Measurements from ENCODE around the gene COX11. TPM values are rescaled to one million over a fixed set of nuclear protein-coding genes. Genes with fewer than 3 reads are reported as not detected.

Gene COX11
- total RNA-seq, 1 donor from 2014 or later: 67.6 TPM

DNA sequence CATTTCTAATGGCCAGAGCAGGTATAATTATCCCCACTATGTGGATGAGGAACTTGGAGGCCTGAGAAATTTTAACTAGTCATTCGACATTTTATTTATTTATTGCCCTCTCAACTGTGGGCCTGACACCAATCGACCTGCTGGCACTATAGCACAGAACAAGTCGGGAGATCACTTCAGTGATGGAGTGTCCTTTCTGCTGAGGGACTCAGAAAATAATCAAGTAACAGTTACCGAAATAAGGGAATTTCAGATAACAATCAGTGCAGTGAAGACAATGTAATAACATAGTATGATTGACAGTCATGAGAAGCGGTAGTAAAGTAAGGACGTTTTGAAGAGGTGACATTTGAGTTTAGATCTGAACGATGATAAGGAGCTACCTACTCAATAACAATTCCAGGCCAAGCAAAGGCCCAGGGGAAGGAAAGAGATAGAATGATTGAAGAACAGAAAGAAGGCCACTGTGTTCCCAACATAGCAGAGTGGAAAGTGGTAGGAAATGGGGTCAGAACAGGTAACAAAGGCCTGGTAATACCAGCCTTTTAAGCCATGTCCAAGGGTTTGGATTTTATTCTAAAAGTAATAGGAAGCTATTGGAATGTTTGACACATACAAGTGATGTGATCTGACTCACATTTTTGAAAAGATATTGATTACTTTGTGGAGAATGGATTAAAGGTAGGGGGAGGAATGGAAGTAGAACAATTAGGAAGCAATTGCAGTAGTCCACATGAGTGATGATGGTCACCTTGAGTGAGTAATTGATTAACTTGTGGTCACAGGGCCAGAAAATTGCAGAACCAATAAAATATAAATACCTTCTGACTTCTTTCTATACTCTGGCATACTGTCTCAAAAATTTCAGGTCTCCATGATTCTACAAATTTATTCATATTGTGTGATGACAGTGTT is 1.5 kb upstream of the COX11 start:
- no peak for DNase-seq
- no peak for ATAC-seq
- intact Hi-C loops (cut with micrococcal nuclease): no loop called here

DNA sequence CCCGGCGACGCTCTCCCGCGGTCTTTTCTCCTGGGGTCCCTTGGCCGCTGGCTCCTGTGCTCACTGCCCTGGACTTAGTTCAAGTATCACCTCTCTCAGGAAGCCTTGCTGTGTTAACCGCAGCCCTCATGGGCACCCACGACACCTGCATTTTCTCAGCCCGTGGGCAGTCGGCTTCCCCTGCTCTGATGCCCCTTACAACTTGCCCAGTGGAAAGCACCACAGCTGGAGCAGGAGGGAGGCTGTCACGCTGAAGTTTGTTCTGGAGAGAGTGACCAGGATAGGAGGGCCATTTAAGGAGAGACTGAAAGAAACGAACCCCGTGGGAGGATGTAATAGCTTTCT is 506 bp upstream of the COX11 start:
- peak; percentile 66 for ATAC-seq
- no peak for DNase-seq
- intact Hi-C loops (cut with micrococcal nuclease): no loop called here

DNA sequence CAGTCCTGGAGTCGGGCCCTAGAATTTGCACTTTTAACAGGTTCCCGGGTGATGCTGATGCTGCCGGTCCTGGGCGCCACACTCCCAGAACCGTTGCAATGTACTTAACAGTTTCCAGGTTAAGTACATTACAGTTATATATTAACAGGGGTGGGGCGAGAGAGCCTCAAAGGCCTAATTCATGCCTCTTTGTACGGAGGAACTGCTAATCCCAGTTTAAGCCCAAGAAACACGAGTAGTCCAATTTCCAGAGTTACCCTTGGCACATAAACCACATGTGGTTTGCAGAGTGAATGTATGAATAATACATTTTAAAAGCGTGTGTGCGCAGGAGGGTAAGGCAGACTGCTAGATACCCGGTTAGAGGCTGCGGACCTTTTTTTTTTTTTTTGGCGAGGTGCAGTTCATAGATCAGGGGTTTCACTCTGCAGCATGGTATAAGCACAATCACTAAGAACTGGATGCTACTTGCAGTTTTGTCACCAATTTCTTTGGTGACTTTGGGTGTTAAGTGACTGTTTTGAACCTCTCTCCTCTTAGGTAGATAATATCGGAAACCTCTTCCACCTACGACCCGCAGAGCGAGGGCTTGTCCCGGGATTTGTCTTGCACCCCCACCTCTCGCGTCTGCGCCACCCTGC is 713 bp downstream of the COX11 start:
- DNase-seq: no peak
- ATAC-seq: peak; percentile 8
- intact Hi-C loops (cut with micrococcal nuclease): no loop called here

DNA sequence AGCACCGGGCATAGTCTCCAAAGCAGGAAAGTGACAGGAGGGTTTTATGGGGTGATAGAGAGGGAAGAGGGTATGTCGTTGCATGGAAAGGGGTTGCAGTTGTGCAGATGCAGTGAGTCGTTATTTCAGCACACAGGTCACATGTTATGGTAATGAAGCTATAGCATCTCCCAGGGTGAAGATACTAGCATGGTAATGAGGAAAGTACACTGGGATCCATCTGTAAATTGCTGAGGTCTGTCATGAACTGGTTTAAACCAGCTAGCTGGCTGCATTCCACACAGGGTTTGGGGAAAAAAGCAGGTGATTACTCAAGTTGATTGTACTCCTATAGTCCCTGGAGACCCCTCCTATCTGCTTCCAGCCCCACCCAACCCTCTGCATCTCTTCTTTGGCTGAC is 11.7 kb downstream of the COX11 start:
- DNase-seq (no peak), ATAC-seq (no peak)

DNA sequence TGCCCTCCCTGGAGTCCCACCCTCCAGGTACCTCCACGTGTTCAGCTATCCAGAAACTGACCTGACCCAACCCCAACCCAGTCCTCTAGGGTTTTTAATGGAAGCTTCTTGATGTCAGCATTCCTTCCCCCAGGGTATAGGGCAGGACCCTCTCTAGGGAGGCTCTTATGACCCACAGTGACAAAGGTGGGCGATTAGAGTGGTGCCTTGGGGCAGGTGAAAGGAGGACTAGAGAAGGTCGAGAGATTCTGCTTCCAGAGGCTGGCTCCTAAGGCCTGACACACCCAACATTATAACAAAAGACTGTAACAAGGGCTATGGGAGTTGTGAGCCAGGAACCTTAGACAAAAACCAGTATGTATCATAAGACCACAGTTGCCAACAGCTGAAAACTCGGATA is 17.2 kb downstream of the COX11 start:
- intact Hi-C loops (cut with micrococcal nuclease): no loop called here
- ATAC-seq: no peak
- no peak for DNase-seq

More for the DNA sequence above, 11.7 kb downstream of the COX11 start:
- intact Hi-C loops (cut with micrococcal nuclease): no loop called here

DNA sequence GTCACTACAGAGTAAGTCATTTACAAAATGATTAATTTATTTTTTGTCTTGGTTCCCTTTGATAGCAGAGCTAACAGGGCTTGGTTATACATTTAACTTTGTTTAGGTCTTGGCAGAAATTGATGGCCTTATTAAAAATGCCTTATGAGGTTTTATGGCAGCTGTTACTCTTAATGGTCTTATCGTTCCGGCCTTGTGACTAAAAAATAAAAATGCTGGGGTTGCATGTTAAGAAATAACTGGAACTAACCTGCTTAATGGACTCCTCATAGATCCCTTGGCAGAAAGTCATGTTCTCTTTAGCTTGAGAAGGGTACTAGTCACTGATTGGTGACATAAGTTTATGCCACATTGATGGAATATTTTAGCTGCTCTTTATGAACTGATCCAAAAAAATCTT is 18.3 kb downstream of the COX11 start:
- intact Hi-C loops (cut with micrococcal nuclease): no loop called here
- DNase-seq: no peak
- no peak for ATAC-seq

DNA sequence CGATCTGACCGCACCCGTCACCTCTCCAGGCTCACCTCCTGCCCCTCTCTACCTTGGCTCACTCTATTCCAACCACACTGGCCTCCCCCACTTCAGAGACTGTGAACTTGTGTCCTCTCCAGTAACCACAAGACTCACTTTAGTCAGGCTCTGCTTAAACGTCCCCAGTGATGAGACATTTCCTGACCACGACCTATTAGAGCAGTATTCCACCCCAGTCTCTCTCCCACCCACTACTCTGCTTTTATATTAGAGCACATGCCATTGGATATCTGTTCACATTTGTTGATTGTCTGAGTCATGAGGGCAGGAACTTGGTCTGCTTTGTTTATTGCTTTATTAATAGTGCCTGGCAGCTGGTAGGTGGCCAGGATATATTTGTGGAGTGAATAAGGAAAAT is 20.1 kb downstream of the COX11 start:
- DNase-seq: no peak
- no peak for ATAC-seq
- intact Hi-C loops (cut with micrococcal nuclease): no loop called here

DNA sequence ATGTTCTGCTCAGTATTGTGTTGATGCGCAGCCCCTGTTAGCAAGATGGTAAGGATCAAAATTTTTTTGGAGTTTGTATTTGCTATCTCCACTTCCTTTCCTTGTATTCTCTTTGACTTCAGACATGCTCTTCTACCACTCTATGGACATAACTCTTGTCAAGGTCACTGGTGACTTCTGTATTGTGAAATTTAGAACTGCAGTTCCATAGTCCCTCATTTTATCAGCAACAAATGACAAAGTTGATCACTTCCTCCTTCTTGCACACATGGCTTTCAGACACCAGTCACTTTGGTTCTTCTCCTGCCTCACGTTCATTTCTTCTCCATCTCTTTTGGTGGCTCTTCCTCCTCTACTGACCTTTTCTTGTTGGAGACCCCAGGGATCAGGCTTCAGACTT is 21.1 kb downstream of the COX11 start:
- ATAC-seq (no peak), DNase-seq (no peak)
- intact Hi-C loops (cut with micrococcal nuclease): no loop called here

DNA sequence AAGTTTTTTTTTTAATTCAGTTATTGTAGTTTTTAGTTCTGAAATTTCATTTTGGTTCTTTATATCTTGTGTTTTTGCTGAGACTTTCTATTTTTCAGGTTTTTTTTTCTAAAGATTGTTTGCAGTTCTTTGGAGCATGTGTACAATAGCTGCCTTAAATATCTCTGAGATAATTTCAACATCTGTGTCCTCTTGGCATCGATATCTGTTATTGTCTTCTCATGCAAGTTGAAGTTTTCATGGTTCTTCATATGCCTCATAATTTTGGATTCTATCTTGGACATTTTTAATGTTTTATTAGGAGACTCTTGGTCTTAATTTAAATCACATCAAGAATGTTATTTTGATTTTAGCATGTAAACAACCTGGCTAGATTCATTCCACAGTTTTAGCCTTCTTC is 22.8 kb downstream of the COX11 start:
- intact Hi-C loops (cut with micrococcal nuclease): no loop called here
- ATAC-seq (no peak), DNase-seq (no peak)

DNA sequence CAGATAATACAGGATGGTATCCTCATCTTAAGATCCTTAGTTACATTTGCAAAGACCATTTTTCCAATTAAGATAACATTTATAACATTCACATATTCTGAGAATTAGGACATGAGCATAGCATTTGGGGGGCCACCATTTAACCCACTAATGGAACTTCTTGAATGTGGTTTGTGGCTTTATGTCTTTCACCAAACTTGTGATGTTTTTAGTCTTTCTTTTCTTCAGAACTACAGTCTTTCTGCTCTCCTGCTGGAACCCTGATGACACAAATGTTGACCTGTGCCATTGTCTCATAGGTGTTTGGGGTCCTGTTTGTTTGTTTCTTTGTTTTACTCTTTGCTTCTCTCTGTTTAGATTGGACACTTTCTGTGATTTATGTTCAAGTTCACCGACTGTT is 23.2 kb downstream of the COX11 start:
- ATAC-seq (no peak), DNase-seq (no peak)
- intact Hi-C loops (cut with micrococcal nuclease): no loop called here

DNA sequence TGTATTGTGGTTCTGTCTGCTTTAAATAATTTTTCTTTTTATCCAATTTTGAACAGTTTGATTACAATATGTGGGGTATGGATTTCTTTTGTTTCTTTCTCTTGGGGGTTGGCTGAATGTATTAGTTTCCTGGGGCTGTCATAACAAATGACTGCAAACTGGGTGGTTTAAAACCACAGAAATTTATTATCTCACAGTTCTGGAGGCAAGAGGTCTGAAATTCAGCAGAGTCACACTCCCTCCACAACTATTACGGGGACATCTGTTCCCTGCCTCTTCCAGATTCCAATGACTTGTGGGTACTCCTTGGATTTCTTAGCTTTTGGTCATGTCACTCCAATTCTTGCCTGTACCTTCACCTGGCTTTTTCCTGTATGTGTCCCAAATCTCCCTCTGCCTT is 23.7 kb downstream of the COX11 start:
- no peak for ATAC-seq
- intact Hi-C loops (cut with micrococcal nuclease): no loop called here

DNA sequence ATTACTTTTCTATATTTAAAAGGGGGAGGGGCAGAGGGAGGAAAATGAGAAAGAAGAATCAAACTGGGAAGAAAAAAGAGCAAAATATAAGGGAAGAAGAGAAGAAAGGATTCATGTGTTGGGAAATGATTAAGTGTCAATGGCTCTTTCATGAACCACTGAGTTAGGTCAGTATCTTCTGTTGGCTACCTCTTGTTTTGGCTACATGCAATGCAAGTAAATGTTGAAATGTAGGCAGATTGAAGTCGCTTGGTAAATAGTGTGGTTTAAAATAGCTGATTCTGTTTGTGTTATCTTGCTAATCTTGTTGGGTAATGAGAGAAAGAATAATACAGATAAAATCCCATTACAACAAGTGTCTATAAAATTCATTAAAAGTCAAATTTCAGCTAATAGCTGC is 27.2 kb downstream of the COX11 start:
- ATAC-seq (no peak), DNase-seq (no peak)
- intact Hi-C loops (cut with micrococcal nuclease): no loop called here

More for the DNA sequence above, 23.7 kb downstream of the COX11 start:
- DNase-seq: no peak

DNA sequence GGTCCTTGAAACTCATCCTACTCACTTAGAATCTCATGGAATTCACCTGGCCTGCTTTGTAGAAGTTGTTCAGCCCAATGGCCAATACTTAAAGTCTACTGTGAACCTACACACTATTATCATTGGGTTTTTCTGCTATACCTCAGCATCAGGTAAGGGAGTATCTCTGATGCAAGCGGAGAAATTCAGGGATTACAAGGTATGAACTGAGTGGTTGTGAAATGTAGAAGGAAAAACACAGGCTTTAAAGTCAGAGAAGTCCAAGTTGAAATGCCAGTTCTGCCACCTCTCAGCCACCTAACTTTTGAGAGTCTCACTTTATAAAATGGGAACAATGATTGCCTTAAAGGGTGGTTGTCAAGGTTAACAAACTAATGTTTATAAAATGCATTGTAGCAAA is 31.0 kb downstream of the COX11 start:
- ATAC-seq: no peak
- intact Hi-C loops (cut with micrococcal nuclease): no loop called here
- DNase-seq: no peak

DNA sequence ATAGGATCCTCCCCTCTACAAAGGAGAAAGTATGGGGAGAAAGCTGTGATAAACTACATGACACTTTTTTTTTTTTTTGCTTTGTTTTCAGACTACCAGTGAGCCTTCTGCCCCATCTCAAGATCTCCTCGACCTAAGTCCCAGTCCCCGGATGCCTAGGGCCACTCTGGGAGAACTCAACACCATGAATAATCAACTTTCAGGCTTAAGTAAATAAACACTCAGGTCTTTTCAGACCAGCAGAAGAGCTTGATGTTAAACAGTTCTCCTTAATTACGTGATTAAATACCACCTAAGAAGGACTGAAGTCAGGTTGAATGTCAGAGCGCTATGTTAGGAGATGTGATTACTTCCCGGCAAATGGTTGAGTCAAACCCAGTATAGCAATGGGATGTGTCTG is 31.4 kb downstream of the COX11 start:
- DNase-seq: no peak
- ATAC-seq: no peak
- intact Hi-C loops (cut with micrococcal nuclease): no loop called here

DNA sequence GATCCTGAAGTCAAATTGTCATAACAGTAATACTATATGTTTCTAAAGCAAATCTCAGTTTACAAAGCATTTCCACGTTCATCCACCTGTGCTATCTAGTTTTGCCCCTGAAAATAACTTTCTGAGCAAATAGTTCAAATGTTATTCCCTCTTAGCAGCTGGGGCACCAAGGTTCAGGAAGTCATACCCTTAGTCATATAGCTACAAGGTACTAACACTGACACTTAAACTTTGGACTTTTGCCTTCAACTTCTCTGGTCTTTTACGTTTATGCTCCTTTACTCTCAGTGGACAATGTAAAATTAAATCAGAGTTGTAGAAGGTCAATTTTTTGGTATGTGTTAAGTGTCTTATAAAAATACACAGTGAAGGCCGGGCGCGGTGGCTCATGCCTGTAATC is 33.0 kb downstream of the COX11 start:
- no peak for ATAC-seq
- intact Hi-C loops (cut with micrococcal nuclease): no loop called here
- no peak for DNase-seq

DNA sequence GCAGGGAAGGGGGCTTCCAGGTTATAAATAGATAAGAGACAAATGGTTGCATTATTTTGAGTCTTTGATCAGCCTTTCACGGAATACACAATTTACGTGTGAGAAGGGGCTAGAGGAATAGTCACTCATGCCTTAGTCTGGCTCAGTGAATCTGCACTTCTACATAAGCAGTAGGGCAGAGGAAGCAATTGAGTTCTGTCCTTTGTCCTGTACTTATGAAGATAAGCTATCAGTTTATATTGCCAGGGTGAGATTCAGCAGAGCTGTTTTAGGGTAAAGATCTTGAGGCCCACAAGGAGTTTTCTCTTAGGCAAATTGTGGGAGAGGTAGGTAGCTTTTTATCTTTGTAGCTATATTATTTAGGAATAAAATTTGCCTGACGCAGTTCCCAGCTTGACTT is 34.5 kb downstream of the COX11 start:
- ATAC-seq (no peak), DNase-seq (no peak)
- intact Hi-C loops (cut with micrococcal nuclease): no loop called here

DNA sequence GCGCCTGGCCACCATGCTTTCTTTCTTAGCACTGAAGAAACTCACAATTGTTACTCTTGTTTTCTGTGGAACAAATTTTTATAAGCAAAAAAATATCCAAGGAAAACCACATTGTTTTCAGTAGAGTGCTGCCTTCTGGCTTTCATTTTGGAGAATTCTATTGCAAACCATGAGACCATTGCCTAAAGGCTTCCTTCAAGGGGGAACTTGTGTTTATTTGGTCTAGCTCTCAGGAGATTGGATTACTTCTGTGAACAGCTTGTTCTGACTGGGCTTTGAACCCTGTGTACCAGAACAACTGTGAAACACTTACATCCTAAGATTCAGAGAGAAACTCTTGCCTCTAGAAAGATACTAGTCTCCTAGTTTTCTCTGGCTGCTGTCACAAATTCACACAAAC is 35.7 kb downstream of the COX11 start:
- intact Hi-C loops (cut with micrococcal nuclease): no loop called here
- no peak for ATAC-seq
- no peak for DNase-seq

DNA sequence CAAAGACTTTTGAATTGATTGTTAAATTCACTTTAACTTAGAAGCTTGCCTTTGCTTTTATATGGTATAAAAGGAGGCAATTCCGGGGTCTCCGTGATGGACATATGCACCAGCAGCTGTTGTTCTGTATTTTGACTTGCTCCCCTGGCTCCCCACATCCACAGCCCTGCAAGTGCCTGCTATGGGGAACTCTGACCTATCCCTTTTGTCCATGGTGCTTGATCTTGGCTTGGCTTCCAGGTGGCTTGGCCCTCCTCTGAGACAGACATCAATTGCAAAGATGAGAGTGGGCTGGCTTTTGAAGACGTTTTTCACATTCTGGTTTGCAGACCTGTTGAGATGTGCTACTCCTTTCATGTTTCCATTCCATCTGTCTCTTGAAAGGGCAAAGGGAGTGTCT is 40.9 kb downstream of the COX11 start:
- intact Hi-C loops (cut with micrococcal nuclease): no loop called here
- no peak for ATAC-seq
- no peak for DNase-seq

DNA sequence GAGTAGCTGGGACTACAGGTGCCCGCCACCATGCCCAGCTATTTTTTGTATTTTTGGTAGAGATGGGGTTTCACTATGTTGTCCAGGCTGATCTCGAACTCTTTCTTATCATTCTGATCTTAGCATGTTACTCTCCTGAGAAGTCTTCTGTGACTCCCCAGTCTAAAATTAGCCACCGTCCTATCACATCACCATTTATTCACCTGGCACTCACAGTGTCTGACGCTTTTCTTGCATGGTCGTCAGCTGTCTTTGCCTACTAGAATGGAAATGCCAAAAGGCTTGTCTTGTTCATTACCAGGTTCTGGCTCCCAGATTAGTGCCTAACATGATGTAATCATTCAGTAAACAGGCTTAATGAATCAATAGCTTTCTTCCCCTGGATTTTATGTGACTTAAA is 44.0 kb downstream of the COX11 start:
- ATAC-seq: no peak
- no peak for DNase-seq
- intact Hi-C loops (cut with micrococcal nuclease): no loop called here

DNA sequence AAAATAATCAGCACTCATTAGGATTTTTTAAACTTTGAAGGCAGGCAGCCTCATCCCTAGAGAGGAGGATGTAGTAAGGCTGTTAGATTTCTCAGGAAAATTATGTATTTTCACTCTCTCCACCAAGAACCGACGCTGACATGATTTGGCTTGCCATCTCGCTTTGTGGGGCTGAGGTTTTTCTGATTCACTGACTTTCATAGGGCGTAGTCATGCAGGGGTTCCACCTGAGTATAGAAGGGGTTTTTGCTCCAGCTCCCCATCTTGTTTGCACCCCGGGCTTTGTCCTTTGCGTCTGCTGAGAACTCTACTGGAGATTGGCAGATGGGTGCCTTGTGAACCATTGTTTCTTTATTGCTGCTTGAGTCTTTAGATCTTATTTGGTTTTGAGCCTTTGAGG is 47.6 kb downstream of the COX11 start:
- DNase-seq: no peak
- no peak for ATAC-seq
- intact Hi-C loops (cut with micrococcal nuclease): no loop called here

DNA sequence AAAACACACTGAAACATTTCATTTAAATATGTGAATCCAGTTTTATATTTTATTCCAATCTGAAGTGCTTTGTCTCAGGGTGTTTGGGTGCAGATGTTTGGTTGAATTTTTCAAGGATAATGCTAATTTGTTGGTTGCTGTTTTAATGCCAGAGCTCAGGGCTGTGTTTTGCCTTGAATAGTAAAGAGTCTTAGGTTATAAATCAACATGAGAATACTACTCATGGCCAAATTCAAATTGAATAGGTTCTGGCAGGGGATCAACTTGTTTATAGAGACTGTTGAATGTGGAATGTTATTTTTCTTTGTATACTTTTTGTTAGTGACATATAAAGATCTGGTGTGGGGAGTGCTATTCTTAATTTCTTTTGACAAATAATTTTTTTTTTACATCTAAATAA is 49.0 kb downstream of the COX11 start:
- ATAC-seq: no peak
- intact Hi-C loops (cut with micrococcal nuclease): no loop called here
- DNase-seq: no peak
